ENCODE measurements around the gene PPIP5K2. TPM values are rescaled to one million over a fixed set of nuclear protein-coding genes. Genes with fewer than 3 reads are reported as not detected.

The PPIP5K2 gene
- polyA plus RNA-seq, 3 donors = 23.1 to 66.0 (median 41.1) TPM

GRCh38 chr5:103254921-103255320, 134.8 kb downstream of the PPIP5K2 start:
- no peak overlapping the region for H3K27ac Mint-ChIP-seq
- no peaks in the 10 kb centered on the region for H3K9me3 ChIP-seq (replicated peaks in 1 of 2; ENCODE audit: control insufficient read depth in 1 of 2, insufficient read depth in 1 of 2, low read length in 2 of 2)
- no peak for DNase-seq
- intact Hi-C loops (cut with micrococcal nuclease) = no loop called here
- H3K36me3 ChIP-seq (replicated peaks in 1 of 2; ENCODE audit: control insufficient read depth in 1 of 2, insufficient read depth in 2 of 2, low read length in 2 of 2) = no peaks in the 10 kb centered on the region
- H2AFZ ChIP-seq (ENCODE audit: insufficient read depth, low read depth, low read length, poor library complexity, severe bottlenecking) = no peak overlapping the region
- H3K4me3 ChIP-seq (replicated peaks in 1 of 3; ENCODE audit: low read depth in 2 of 3, low read length in 3 of 3) = no peak overlapping the region
- H3K4me3 Mint-ChIP-seq = no peak overlapping the region
- H3K27me3 ChIP-seq (ENCODE audit: control insufficient read depth in 2 of 2, insufficient read depth in 2 of 2, low read length in 2 of 2) = no peaks in the 10 kb centered on the region
- no peak overlapping the region for H3K4me2 ChIP-seq (replicated peaks; ENCODE audit: extremely low read depth, low read length, poor library complexity, severe bottlenecking)
- no peaks in the 10 kb centered on the region for H3K9me3 Mint-ChIP-seq
- H3K27me3 Mint-ChIP-seq (ENCODE audit: low read depth in 3 of 3) = peaks cover 0 to 6% (median 4%) of the 10 kb centered on the region in 3 donors
- H4K20me1 ChIP-seq (ENCODE audit: insufficient read depth, low read length) = no peaks in the 10 kb centered on the region
- WGBS (ENCODE audit: insufficient coverage) = no CpG with 5 or more reads among the region's 1 CpG
- no peak for TF ChIP-seq CTCF (IDR thresholded peaks at IDR 0.05)
- H3K79me2 ChIP-seq (ENCODE audit: insufficient read depth, low read length) = peaks cover 7% of the 10 kb centered on the region
- H3K4me1 Mint-ChIP-seq = peaks cover 7% of the 10 kb centered on the region
- peaks cover 4 to 19% of the 10 kb centered on the region in 2 donors for H3K4me1 ChIP-seq (ENCODE audit: control insufficient read depth in 1 of 2, insufficient read depth in 2 of 2, low read length in 2 of 2)
- H3K27ac ChIP-seq (ENCODE audit: low read depth in 1 of 2, low read length in 2 of 2) = no peak overlapping the region
- no peak overlapping the region for H3K9ac ChIP-seq (ENCODE audit: insufficient read depth, low read length, poor library complexity, severe bottlenecking)
- H3K36me3 Mint-ChIP-seq = no peaks in the 10 kb centered on the region

- Histone ChIP-seq H3K36me3 (replicated peaks in 1 of 2; ENCODE audit: control insufficient read depth in 1 of 2, insufficient read depth in 2 of 2, low read length in 2 of 2) (no peaks in the 10 kb centered on the region), H3K9me3 (replicated peaks in 1 of 2; ENCODE audit: control insufficient read depth in 1 of 2, insufficient read depth in 1 of 2, low read length in 2 of 2) (no peaks in the 10 kb centered on the region), H3K27ac (ENCODE audit: low read depth in 1 of 2, low read length in 2 of 2) (no peak overlapping the region), H3K9ac (ENCODE audit: insufficient read depth, low read length, poor library complexity, severe bottlenecking) (no peak overlapping the region), H3K4me3 (replicated peaks in 1 of 3; ENCODE audit: low read depth in 2 of 3, low read length in 3 of 3) (no peak overlapping the region), H3K4me2 (replicated peaks; ENCODE audit: extremely low read depth, low read length, poor library complexity, severe bottlenecking) (no peak overlapping the region), H3K27me3 (ENCODE audit: control insufficient read depth in 2 of 2, insufficient read depth in 2 of 2, low read length in 2 of 2) (no peaks in the 10 kb centered on the region), H2AFZ (ENCODE audit: insufficient read depth, low read depth, low read length, poor library complexity, severe bottlenecking) (no peak overlapping the region), H3K79me2 (ENCODE audit: insufficient read depth, low read length) (peaks cover 15% of the 10 kb centered on the region), H3K4me1 (ENCODE audit: control insufficient read depth in 1 of 2, insufficient read depth in 2 of 2, low read length in 2 of 2) (peaks cover 6 to 22% of the 10 kb centered on the region in 2 donors), H4K20me1 (ENCODE audit: insufficient read depth, low read length) (no peaks in the 10 kb centered on the region)
- Mint-ChIP-seq H3K36me3 (no peaks in the 10 kb centered on the region), H3K4me3 (no peak overlapping the region), H3K27me3 (ENCODE audit: low read depth in 3 of 3) (peaks cover 0 to 8% (median 7%) of the 10 kb centered on the region in 3 donors), H3K9me3 (no peaks in the 10 kb centered on the region), H3K27ac (no peak overlapping the region), H3K4me1 (peaks cover 13% of the 10 kb centered on the region)
- 90% methylated on average over 4 of the region's 7 CpGs for WGBS (ENCODE audit: insufficient coverage)
- DNase-seq = no peak
- intact Hi-C loops (cut with micrococcal nuclease) = no loop called here
- TF ChIP-seq CTCF (IDR thresholded peaks at IDR 0.05) = no peak
Measured at GRCh38 chr5:103255691-103256090, 135.6 kb downstream of the PPIP5K2 start.
